GM12865 (cell line): ENCODE results near the gene EDAR.

Source experiments
- DNase-seq: peaks from one replicate; pipeline ENCODE4 v3.0.0; 2010; ENCODE audit warnings: low read depth
- H3K4me3 ChIP-seq: 2 replicates; pipeline ENCODE4 v1.5.1; 2011; ENCODE audit warnings: mild to moderate bottlenecking, low read depth, low read length, control low read depth
- TF ChIP-seq, protein P1 (sequence below): IDR thresholded peaks from 2 replicates; pipeline ENCODE4 v1.5.1; 2011; ENCODE audit warnings: low read length, control low read depth, low read depth, inconsistent platforms; ENCODE audit not compliant: insufficient read depth; ENCODE audit errors: missing control alignments

The EDAR gene

GRCh38 chr2:108910011-108910431 lies 79.0 kb downstream of the EDAR start:
- no peak for DNase-seq
- TF ChIP-seq, protein P1, sequence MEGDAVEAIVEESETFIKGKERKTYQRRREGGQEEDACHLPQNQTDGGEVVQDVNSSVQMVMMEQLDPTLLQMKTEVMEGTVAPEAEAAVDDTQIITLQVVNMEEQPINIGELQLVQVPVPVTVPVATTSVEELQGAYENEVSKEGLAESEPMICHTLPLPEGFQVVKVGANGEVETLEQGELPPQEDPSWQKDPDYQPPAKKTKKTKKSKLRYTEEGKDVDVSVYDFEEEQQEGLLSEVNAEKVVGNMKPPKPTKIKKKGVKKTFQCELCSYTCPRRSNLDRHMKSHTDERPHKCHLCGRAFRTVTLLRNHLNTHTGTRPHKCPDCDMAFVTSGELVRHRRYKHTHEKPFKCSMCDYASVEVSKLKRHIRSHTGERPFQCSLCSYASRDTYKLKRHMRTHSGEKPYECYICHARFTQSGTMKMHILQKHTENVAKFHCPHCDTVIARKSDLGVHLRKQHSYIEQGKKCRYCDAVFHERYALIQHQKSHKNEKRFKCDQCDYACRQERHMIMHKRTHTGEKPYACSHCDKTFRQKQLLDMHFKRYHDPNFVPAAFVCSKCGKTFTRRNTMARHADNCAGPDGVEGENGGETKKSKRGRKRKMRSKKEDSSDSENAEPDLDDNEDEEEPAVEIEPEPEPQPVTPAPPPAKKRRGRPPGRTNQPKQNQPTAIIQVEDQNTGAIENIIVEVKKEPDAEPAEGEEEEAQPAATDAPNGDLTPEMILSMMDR, result no peak

GRCh38 chr2:108909275-108909823 lies 79.7 kb downstream of the EDAR start:
- DNase-seq, result no peak
- H3K4me3 ChIP-seq, result no peak overlapping the region
- TF ChIP-seq, protein P1, result no peak

More at GRCh38 chr2:108910011-108910431, 79.0 kb downstream of the EDAR start:
- H3K4me3 ChIP-seq, result no peak overlapping the region

GRCh38 chr2:108908713-108909070 lies 80.3 kb downstream of the EDAR start:
- DNase-seq, result no peak
- TF ChIP-seq, protein P1, result no peak
- no peak overlapping the region for H3K4me3 ChIP-seq

- TF ChIP-seq, protein P1, result no peak
- H3K4me3 ChIP-seq, result no peak overlapping the region
- DNase-seq, result no peak
Measured at GRCh38 chr2:108907822-108908712, 81.0 kb downstream of the EDAR start.

DNA sequence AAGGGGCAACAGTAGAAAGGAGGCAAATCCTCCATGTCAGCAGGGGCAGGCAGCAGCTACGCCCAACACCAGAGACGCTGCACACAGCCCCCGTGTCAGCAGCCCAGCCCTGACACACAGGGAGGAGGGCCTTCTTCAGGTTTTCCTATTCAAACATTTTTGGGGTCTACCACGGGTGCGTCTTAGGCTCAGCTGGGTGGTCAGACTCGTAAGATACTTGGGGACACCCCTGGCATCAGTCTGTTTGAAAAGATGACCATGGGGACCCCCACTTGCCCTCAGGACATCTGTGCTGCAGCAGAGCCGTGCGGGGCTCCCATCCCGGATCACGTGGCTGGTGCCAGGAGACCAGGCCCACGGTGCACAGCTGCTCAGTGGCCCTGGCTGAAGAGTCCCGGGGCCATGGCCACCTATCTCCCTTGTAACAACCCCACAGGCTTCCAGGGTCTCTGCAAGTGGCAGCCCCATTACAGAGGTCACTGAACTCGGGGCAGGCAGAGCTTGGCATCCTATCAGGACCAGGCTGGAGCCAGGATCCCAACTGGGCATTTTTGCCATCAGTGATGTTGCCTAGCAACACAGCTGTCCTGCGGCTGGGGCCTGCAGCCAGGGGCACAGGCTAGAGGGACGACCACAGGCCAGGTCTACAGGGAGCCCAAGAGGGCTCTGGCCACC lies 82.5 kb downstream of the EDAR start:
- no peak overlapping the region for H3K4me3 ChIP-seq
- TF ChIP-seq, protein P1, result no peak
- DNase-seq, result no peak

GRCh38 chr2:108905906-108906305 lies 83.1 kb downstream of the EDAR start:
- no peak for DNase-seq
- no peak overlapping the region for H3K4me3 ChIP-seq
- TF ChIP-seq, protein P1, result no peak
